Measurements from ENCODE around the gene R3HCC1L. TPM values are rescaled to one million over a fixed set of nuclear protein-coding genes. Genes with fewer than 3 reads are reported as not detected.

The R3HCC1L gene
- total RNA-seq, 1 donor from 2014 or later, result 18.7 TPM

DNA sequence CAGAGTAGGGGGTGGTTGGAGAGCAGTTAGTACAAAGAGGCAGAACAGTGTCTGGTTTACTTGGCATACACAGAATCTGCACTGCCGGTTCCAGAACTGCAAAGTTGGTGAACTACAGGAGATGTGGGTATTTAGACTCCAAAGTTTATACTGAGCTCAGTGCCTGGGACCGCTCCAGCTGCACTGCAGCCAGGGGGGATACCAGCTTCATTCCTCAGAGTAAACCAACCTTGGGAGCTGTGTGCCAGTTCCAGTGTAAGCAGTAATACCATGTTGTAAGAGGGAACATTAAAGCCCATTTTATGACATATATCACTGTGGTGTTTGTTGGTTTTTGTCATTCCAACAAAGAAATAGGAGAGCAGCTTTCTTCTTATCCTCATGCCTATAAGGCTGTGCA, 110.1 kb downstream of the R3HCC1L start:
- Mint-ChIP-seq H3K4me3 (ENCODE audit: low read depth) (no peak overlapping the region), H3K27ac (no peak overlapping the region), H3K4me1 (ENCODE audit: low read depth) (peaks cover 8% of the 10 kb centered on the region), H3K9me3 (ENCODE audit: low read depth) (no peaks in the 10 kb centered on the region), H3K36me3 (ENCODE audit: insufficient read depth) (peaks cover 4% of the 10 kb centered on the region), H3K27me3 (no peaks in the 10 kb centered on the region)
- TF ChIP-seq, protein P1, sequence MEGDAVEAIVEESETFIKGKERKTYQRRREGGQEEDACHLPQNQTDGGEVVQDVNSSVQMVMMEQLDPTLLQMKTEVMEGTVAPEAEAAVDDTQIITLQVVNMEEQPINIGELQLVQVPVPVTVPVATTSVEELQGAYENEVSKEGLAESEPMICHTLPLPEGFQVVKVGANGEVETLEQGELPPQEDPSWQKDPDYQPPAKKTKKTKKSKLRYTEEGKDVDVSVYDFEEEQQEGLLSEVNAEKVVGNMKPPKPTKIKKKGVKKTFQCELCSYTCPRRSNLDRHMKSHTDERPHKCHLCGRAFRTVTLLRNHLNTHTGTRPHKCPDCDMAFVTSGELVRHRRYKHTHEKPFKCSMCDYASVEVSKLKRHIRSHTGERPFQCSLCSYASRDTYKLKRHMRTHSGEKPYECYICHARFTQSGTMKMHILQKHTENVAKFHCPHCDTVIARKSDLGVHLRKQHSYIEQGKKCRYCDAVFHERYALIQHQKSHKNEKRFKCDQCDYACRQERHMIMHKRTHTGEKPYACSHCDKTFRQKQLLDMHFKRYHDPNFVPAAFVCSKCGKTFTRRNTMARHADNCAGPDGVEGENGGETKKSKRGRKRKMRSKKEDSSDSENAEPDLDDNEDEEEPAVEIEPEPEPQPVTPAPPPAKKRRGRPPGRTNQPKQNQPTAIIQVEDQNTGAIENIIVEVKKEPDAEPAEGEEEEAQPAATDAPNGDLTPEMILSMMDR (IDR thresholded peaks at IDR 0.05; ENCODE audit: unreplicated experiment), result no peak
- no peak for DNase-seq (ENCODE audit: low spot score, unreplicated experiment)

DNA sequence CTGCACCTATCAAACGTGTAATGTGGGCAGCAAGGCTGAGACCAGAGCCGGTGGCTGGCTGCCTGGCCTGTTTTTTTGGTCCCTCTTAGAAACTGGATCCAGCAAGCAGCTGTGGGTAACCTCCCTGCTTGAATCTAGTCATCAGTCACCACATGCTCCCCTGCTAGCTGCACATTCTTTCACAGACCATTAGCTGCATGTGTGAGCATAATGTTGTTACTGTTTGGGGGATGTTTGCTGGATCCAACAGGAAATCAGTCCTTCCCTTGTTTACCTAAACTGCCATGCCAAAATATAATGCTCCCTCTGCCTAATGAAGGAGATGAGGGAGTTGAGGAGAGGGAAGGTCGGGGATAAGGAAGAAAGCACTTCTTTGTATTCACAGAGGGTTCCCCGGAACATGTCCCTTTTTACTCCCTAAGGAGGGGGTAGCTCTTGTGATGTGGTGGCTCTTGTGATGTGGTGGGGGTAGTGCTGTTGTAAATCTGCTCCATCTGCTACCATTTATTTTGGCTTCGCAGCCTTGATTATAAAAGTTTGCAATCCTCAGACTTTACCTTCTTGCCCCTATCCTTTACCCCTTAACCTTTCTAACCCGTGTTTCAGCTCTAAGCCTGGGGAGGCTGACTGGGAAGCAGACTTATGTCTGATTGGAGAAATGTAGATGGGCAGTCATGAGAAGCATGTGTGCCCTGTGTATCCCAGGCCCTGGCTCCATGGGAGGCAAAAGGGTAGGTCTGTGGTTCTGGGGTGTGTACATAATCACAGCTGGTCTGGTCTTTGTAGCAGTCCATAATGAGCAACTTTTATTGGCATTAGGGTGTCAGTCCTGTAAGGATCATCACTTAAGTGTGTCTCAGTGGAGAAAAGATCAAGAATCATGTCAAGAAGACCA, 112.7 kb downstream of the R3HCC1L start:
- Mint-ChIP-seq H3K4me1 (ENCODE audit: low read depth) (peaks cover 10% of the 10 kb centered on the region), H3K27me3 (no peaks in the 10 kb centered on the region)

DNA sequence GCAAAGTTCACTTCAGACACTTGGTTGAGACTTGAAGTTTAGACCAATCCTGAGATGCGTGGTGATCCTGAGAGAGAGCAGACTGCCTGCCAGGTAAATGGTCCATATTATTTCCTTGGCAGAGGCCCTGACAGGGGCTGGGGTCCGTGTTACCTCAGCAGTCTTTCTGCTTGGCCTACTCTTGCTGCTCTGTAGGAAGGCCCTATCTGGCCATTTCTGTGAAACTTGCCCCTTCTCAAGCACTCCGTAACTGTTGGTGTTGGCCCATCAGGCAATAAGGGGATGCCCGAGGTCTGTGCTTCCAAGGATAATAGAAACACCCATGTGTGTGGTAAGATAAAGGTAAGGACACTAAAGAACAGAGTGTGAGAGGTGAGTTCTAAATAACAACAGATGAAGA, 113.6 kb downstream of the R3HCC1L start:
- DNase-seq (ENCODE audit: low spot score, unreplicated experiment), result no peak
- H3K4me3 Mint-ChIP-seq (ENCODE audit: low read depth), result no peak overlapping the region
- H3K27me3 Mint-ChIP-seq, result no peaks in the 10 kb centered on the region
- no peak overlapping the region for H3K27ac Mint-ChIP-seq
- TF ChIP-seq, protein P1 (IDR thresholded peaks at IDR 0.05; ENCODE audit: unreplicated experiment), result no peak
- no peaks in the 10 kb centered on the region for H3K9me3 Mint-ChIP-seq (ENCODE audit: low read depth)
- peaks cover 7% of the 10 kb centered on the region for H3K36me3 Mint-ChIP-seq (ENCODE audit: insufficient read depth)
- peaks cover 10% of the 10 kb centered on the region for H3K4me1 Mint-ChIP-seq (ENCODE audit: low read depth)

More for the DNA sequence above, 112.7 kb downstream of the R3HCC1L start:
- H3K9me3 Mint-ChIP-seq (ENCODE audit: low read depth), result no peaks in the 10 kb centered on the region
- no peak overlapping the region for H3K4me3 Mint-ChIP-seq (ENCODE audit: low read depth)
- H3K27ac Mint-ChIP-seq, result peak overlapping the region; percentile 3
- H3K36me3 Mint-ChIP-seq (ENCODE audit: insufficient read depth), result peaks cover 7% of the 10 kb centered on the region
- TF ChIP-seq, protein P1 (IDR thresholded peaks at IDR 0.05; ENCODE audit: unreplicated experiment), result no peak
- DNase-seq (ENCODE audit: low spot score, unreplicated experiment), result no peak

DNA sequence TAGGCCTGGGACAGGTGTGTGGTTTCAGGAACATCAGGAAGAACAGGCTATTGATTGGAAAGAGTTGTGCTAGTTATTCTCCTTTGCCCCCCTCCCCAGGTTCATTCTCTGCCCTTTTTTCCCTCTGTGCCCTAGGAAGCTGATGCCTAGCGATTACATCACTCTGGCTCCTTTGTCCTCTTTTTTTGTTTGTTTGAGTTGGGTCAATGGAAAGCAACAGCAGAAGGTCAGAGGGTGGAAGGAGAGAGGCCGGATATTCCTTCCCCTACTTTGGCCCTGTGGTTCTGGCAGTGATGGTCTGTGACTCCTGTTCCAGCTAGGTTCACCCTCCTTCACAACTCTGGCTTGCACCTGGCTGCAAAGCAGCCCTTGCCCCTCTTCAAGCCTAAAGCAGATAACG, 114.7 kb downstream of the R3HCC1L start:
- DNase-seq (ENCODE audit: low spot score, unreplicated experiment), result no peak
- H3K4me3 Mint-ChIP-seq (ENCODE audit: low read depth), result no peak overlapping the region
- no peaks in the 10 kb centered on the region for H3K9me3 Mint-ChIP-seq (ENCODE audit: low read depth)
- TF ChIP-seq, protein P1 (IDR thresholded peaks at IDR 0.05; ENCODE audit: unreplicated experiment), result no peak
- H3K4me1 Mint-ChIP-seq (ENCODE audit: low read depth), result peaks cover 10% of the 10 kb centered on the region
- no peaks in the 10 kb centered on the region for H3K27me3 Mint-ChIP-seq
- peaks cover 6% of the 10 kb centered on the region for H3K36me3 Mint-ChIP-seq (ENCODE audit: insufficient read depth)
- no peak overlapping the region for H3K27ac Mint-ChIP-seq

DNA sequence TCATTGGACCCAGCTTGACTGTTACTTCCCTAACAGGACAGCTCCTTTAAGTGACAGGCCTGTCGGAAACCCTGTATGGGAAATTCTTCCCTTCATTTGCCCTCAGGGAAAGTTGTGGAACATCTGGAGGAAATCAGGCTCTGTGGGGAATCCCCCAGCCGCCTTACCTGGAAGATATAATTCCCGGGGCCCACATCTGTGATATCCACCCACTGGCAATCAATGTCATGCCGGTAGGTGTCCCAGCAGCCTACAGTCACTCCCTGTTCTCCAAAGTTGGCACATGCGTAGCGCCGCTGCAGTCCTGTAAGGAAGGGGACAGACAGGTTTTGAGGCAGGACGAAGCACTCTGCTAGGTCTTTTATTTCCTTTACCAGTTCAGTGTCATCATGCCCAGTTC, 116.9 kb downstream of the R3HCC1L start:
- no peak overlapping the region for H3K4me3 Mint-ChIP-seq (ENCODE audit: low read depth)
- H3K27ac Mint-ChIP-seq, result no peak overlapping the region
- TF ChIP-seq, protein P1 (IDR thresholded peaks at IDR 0.05; ENCODE audit: unreplicated experiment), result no peak
- peaks cover 4% of the 10 kb centered on the region for H3K36me3 Mint-ChIP-seq (ENCODE audit: insufficient read depth)
- peaks cover 10% of the 10 kb centered on the region for H3K4me1 Mint-ChIP-seq (ENCODE audit: low read depth)
- H3K27me3 Mint-ChIP-seq, result no peaks in the 10 kb centered on the region
- H3K9me3 Mint-ChIP-seq (ENCODE audit: low read depth), result no peaks in the 10 kb centered on the region
- no peak for DNase-seq (ENCODE audit: low spot score, unreplicated experiment)
